GM19023 (cell line): Measurements from ENCODE around the gene SPHK2.
"Not testable (repeated sequence)": the region's sequence is repeated elsewhere in the genome, so short reads cannot be mapped to it uniquely, and the experiment has no call there.

ENCODE experiments used
- ATAC-seq: cut with Tn5 transposase; IDR thresholded peaks from one replicate; pipeline ENCODE4 v1.9.1; 2021; ENCODE audit warnings: mild to moderate bottlenecking, moderate library complexity; ENCODE audit not compliant: unreplicated experiment

SPHK2 gene

GRCh38 chr19:48676887-48677286 lies 57.6 kb downstream of the SPHK2 start:
- no peak for ATAC-seq

DNA sequence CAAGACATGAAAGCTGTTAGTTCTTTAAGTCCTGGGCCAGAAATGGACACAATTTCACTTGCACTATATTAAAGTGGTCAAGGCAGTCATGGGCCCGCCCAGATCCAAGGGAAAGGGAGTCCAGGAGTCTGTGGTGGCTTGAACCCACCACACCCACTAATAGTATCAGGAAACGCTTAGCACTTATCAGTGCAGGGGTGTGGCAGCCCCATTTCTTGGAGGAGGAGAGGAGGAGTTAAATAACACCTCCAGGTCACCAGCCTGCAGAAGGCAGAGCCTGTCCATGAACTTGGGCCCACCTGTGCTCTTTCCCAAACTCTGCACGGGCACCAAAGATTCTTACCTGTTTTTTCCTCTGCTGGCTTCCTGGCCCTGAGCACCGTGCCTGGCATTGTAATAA lies 58.9 kb downstream of the SPHK2 start:
- no peak for ATAC-seq

DNA sequence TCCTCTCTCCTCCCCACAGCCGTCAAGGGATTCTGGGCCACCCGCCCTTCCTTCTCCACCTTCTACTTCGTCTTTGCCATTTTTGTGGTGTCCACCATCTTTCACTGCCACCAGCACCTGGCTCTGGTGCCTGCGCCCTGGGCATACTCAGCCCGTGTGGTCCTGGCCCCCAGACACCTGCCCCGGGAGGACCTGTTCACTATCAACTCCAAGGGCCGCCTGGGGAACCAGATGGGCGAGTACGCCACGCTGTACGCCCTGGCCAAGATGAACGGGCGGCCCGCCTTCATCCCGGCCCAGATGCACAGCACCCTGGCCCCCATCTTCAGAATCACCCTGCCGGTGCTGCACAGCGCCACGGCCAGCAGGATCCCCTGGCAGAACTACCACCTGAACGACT lies 60.7 kb downstream of the SPHK2 start:
- ATAC-seq: not testable (repeated sequence)
